PC-9 (cell line): ENCODE data around the gene TOMM22.

ENCODE experiments used
- CTCF ChIP-seq: fragments of 200-600 bp; sonication (generic); conservative IDR thresholded peaks from 2 replicates; pipeline ENCODE4 v1.6.1; 2017; ENCODE audit warnings: mixed run types, antibody characterized with exemption, mild to moderate bottlenecking, moderate library complexity
- EZH2 ChIP-seq: fragments of 200-600 bp; sonication (generic); IDR thresholded peaks from 2 replicates; pipeline ENCODE4 v1.8.0; 2017; ENCODE audit warnings: antibody characterized with exemption, low read depth

- peak; percentile 82 for TF ChIP-seq CTCF
- no peak for TF ChIP-seq EZH2
Observed at GRCh38 chr22:38718414-38718813, 36.7 kb downstream of the TOMM22 start.
